NB4 (cell line): ENCODE data around the gene DAZL.

Experiments
- MYC ChIP-seq: IDR thresholded peaks from 2 replicates; pipeline ENCODE4 v1.6.1; 2011; ENCODE audit warnings: low read depth, low read length
- POLR2A ChIP-seq: IDR thresholded peaks from 2 replicates; pipeline ENCODE4 v1.6.1; 2011; ENCODE audit warnings: mild to moderate bottlenecking; ENCODE audit not compliant: insufficient read length; ENCODE audit errors: extremely low read depth
- TF ChIP-seq, protein P1 (sequence below): IDR thresholded peaks from one replicate; pipeline ENCODE4 v1.5.1; 2012; ENCODE audit warnings: low read depth, low read length
- TF ChIP-seq, protein P2 (sequence below): IDR thresholded peaks from 2 replicates; pipeline ENCODE4 v1.6.1; 2011; ENCODE audit warnings: low read depth, low read length

DNA sequence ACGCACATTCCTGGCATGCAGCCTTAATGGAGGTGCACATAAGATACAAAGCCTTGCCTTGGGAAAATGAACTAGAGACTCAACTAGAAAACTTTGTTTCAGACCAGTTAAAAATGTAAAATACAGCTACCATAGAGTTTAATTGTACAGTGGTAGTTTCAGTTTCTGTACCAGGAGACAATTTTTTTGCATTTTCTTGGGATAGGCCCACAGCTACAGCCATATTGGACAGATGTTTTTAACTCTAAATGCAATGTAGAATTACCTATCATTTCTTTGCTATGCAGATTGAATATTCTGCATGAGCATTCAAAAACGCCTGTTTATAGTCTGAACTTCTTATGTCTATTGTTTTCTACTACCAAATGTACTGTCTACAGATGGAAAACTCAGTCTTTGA is 20.3 kb downstream of the DAZL start:
- TF ChIP-seq, protein P1, sequence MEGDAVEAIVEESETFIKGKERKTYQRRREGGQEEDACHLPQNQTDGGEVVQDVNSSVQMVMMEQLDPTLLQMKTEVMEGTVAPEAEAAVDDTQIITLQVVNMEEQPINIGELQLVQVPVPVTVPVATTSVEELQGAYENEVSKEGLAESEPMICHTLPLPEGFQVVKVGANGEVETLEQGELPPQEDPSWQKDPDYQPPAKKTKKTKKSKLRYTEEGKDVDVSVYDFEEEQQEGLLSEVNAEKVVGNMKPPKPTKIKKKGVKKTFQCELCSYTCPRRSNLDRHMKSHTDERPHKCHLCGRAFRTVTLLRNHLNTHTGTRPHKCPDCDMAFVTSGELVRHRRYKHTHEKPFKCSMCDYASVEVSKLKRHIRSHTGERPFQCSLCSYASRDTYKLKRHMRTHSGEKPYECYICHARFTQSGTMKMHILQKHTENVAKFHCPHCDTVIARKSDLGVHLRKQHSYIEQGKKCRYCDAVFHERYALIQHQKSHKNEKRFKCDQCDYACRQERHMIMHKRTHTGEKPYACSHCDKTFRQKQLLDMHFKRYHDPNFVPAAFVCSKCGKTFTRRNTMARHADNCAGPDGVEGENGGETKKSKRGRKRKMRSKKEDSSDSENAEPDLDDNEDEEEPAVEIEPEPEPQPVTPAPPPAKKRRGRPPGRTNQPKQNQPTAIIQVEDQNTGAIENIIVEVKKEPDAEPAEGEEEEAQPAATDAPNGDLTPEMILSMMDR = no peak
- no peak for TF ChIP-seq POLR2A
- TF ChIP-seq, protein P2, sequence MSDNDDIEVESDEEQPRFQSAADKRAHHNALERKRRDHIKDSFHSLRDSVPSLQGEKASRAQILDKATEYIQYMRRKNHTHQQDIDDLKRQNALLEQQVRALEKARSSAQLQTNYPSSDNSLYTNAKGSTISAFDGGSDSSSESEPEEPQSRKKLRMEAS = no peak
- no peak for TF ChIP-seq MYC
